Retinal pigment epithelial cell (primary cell): ENCODE data around the gene MYO1C.
"Not testable (repeated sequence)": the region's sequence is repeated elsewhere in the genome, so short reads cannot be mapped to it uniquely, and the experiment has no call there.

ENCODE experiments used
- DNase-seq: peaks from one replicate; pipeline ENCODE4 v3.0.0-alpha.2; 2010; ENCODE audit warnings: low read depth
- H3K4me3 ChIP-seq: 2 replicates; pipeline ENCODE4 v1.5.1; 2011; ENCODE audit warnings: mild to moderate bottlenecking, low read length, control low read depth, moderate library complexity
- TF ChIP-seq, protein P1 (sequence below): conservative IDR thresholded peaks from 2 replicates; pipeline ENCODE4 v1.5.1; 2011; ENCODE audit warnings: low read depth, low read length, control low read depth, inconsistent platforms

The MYO1C gene

GRCh38 chr17:1515640-1516387 is 23.3 kb upstream of the MYO1C start:
- peak; percentile 90 for DNase-seq
- H3K4me3 ChIP-seq = peak overlapping the region; percentile 90
- TF ChIP-seq, protein P1, sequence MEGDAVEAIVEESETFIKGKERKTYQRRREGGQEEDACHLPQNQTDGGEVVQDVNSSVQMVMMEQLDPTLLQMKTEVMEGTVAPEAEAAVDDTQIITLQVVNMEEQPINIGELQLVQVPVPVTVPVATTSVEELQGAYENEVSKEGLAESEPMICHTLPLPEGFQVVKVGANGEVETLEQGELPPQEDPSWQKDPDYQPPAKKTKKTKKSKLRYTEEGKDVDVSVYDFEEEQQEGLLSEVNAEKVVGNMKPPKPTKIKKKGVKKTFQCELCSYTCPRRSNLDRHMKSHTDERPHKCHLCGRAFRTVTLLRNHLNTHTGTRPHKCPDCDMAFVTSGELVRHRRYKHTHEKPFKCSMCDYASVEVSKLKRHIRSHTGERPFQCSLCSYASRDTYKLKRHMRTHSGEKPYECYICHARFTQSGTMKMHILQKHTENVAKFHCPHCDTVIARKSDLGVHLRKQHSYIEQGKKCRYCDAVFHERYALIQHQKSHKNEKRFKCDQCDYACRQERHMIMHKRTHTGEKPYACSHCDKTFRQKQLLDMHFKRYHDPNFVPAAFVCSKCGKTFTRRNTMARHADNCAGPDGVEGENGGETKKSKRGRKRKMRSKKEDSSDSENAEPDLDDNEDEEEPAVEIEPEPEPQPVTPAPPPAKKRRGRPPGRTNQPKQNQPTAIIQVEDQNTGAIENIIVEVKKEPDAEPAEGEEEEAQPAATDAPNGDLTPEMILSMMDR = peak; percentile 68

- H3K4me3 ChIP-seq = no peak overlapping the region
- no peak for DNase-seq
- TF ChIP-seq, protein P1 = no peak
Measured at GRCh38 chr17:1512351-1512750, 19.9 kb upstream of the MYO1C start.

DNA sequence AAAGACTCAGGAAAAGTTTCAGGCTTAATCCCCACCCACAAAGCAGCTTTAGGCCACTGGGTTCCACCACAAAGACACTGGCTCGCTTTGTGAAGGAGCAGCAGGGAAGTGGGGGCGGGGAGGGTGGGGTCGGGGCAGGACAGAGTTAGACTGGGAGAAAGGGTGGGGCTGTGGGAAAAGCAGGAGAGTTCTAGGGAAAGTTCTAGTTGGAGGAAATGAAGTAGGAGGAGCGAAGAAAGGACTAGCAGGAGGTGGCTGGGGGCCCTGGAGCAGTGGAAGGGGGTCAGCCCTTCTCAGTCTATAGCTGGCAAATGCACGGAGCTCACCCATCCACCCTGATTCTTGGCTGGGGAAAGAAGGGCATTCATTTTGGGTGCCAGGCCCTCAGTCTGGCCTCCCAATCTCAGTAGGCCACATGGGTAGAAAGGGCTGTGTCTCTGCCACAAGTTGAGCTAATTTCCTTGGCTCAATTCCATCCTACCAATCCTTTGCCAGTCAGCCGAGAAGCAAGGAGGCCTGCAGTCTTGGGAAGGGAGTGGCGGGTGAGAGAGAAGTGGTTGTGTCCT is 19.4 kb upstream of the MYO1C start:
- TF ChIP-seq, protein P1 = no peak
- DNase-seq = peak; percentile 67
- no peak overlapping the region for H3K4me3 ChIP-seq

DNA sequence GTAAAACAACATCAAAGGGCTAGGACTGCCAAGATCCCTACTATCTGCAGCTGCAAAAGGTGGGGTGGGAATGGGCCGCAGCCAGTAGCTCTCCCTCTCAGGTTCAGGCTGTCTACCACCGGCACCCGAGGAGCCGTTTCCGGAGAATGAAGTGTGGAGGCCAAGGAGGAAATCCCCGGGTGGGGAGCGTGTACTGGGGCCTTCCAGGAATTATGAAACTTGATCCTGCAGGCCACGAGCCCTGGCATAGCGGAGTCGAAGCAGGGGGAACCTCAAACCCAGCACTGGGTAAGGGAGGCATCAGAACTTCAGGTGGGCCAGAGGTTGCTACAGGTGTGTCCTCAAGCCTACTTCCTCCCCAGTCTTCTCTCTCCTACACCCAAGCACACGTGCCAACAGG is 18.8 kb upstream of the MYO1C start:
- DNase-seq = no peak
- TF ChIP-seq, protein P1 = no peak

DNA sequence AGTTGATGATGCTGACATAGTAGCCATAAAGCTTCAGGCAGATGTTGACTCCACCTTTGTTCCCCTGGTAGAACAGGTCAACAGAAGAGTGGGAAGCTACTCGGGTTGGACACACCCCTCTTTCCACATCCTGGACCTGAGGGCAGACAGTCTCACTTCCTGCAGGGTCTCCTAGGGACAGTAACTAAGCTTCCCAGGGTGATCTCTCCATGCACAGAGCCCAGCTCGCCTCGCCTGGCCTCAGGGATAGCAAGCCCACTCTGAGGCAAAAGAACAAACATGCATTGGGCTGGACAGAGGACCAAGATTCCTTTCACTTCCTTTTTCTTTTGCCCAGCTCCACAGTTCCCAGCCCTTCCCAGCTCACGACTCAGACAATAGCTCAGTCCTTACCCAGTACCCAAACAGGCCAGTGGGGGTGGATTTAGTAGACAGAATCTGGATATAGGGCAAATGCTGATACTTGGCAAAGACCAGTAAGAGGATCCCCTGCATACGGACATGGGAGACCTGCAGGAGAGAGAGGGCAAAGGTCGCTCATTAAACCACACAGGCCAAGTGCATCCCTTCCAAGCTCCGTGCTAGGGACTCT is 16.9 kb upstream of the MYO1C start:
- H3K4me3 ChIP-seq = no peak overlapping the region
- TF ChIP-seq, protein P1 = no peak
- DNase-seq = no peak

More for the DNA sequence above, 18.8 kb upstream of the MYO1C start:
- H3K4me3 ChIP-seq = no peak overlapping the region

GRCh38 chr17:1508709-1509108 is 16.2 kb upstream of the MYO1C start:
- not testable (repeated sequence) for DNase-seq, H3K4me3 ChIP-seq

DNA sequence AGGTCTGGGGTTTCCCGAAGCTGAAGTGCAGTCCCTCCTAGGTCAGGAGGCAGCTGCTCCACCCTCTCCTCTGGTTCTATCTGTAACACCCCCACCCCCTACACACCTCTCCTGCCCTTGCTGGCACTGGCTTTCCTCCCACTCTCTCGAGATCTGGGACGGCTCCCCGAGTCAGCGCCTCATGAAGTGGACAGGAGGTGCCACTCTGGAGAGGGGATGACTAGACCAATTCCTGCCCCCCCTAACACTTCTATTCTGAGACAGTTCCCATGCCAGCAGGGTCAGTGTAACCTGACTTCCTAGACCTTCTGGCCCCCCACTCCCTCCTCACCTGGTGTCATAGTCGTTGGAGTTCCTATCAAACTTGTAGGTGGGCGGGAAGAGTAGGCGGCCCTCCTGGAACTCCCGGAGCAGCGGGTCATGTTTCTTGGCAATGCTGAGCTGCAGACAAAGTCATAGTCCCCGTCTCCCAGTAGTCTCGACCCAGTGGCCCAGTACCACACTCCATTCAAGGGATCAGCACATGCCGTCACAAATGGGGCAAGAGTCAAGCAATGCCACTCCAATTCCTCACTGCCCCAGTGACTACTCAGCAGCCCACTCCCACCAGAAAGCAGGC is 14.3 kb upstream of the MYO1C start:
- no peak for DNase-seq
- TF ChIP-seq, protein P1 = no peak
- H3K4me3 ChIP-seq = no peak overlapping the region
